Trophoblast cell (in vitro differentiated cells and primary cell): ENCODE measurements around the gene DUOXA2.

Experiments
- DNase-seq, 2 donors: peaks; one replicate each; pipeline ENCODE4 v3.0.0-alpha.2; 2016
- H2AFZ ChIP-seq: 2 replicates; pipeline ENCODE4 v1.6.1; 2013; ENCODE audit warnings: low read length, moderate library complexity, mild to moderate bottlenecking; ENCODE audit not compliant: insufficient read depth, poor library complexity
- H2AK5ac ChIP-seq: 2 replicates; pipeline ENCODE4 v1.6.1; 2013; ENCODE audit warnings: mild to moderate bottlenecking, low read length
- H2BK120ac ChIP-seq: 2 replicates; pipeline ENCODE4 v1.6.1; 2013; ENCODE audit warnings: low read length, mild to moderate bottlenecking, moderate library complexity; ENCODE audit not compliant: insufficient read depth, poor library complexity
- H2BK12ac ChIP-seq: 2 replicates; pipeline ENCODE4 v1.6.1; 2013; ENCODE audit warnings: mild to moderate bottlenecking, low read length, moderate library complexity
- H2BK5ac ChIP-seq: 2 replicates; pipeline ENCODE4 v1.6.1; 2013; ENCODE audit warnings: low read length, low read depth, moderate library complexity, mild to moderate bottlenecking; ENCODE audit not compliant: poor library complexity
- H3K14ac ChIP-seq: 2 replicates; pipeline ENCODE4 v1.6.1; 2013; ENCODE audit warnings: mild to moderate bottlenecking, low read length
- H3K18ac ChIP-seq: 2 replicates; pipeline ENCODE4 v1.6.1; 2013; ENCODE audit warnings: mild to moderate bottlenecking, low read length
- H3K23ac ChIP-seq: 2 replicates; pipeline ENCODE4 v1.6.1; 2013; ENCODE audit warnings: low read length
- H3K27ac ChIP-seq: 2 replicates; pipeline ENCODE4 v1.5.1; 2013; ENCODE audit warnings: low read depth, mild to moderate bottlenecking, inconsistent platforms, low read length, moderate library complexity
- H3K27me3 ChIP-seq: 2 replicates; pipeline ENCODE4 v1.6.1; 2013; ENCODE audit warnings: inconsistent platforms, mild to moderate bottlenecking, low read length, moderate library complexity; ENCODE audit not compliant: insufficient read depth
- H3K36me3 ChIP-seq, 2 experiments: 1 replicate in 1 of 2; 2 replicates in 1 of 2; pipeline ENCODE4 v1.6.1; 2013; ENCODE audit warnings: low read length in 2 of 2, mild to moderate bottlenecking in 2 of 2, moderate library complexity in 1 of 2; ENCODE audit not compliant: insufficient read depth in 2 of 2, control insufficient read depth in 1 of 2
- H3K4ac ChIP-seq: 2 replicates; pipeline ENCODE4 v1.6.1; 2013; ENCODE audit warnings: low read depth, mild to moderate bottlenecking, low read length, moderate library complexity
- H3K4me1 ChIP-seq, 2 experiments: 1 replicate in 1 of 2; 2 replicates in 1 of 2; pipeline ENCODE4 v1.6.1; 2013; ENCODE audit warnings: low read length in 2 of 2, mild to moderate bottlenecking in 2 of 2, moderate library complexity in 1 of 2; ENCODE audit not compliant: insufficient read depth in 2 of 2, control insufficient read depth in 1 of 2
- H3K4me2 ChIP-seq: 2 replicates; pipeline ENCODE4 v1.6.1; 2013; ENCODE audit warnings: inconsistent platforms, mild to moderate bottlenecking, low read length, moderate library complexity
- H3K4me3 ChIP-seq: 2 replicates; pipeline ENCODE4 v1.5.1; 2013; ENCODE audit warnings: mild to moderate bottlenecking, low read depth, low read length, inconsistent platforms
- H3K79me1 ChIP-seq: one replicate; pipeline ENCODE4 v1.6.1; 2013; ENCODE audit warnings: low read length
- H3K79me2 ChIP-seq: 2 replicates; pipeline ENCODE4 v1.6.1; 2013; ENCODE audit warnings: low read length, mild to moderate bottlenecking; ENCODE audit not compliant: control insufficient read depth, insufficient read depth, poor library complexity
- H3K9ac ChIP-seq: 2 replicates; pipeline ENCODE4 v1.6.1; 2013; ENCODE audit warnings: mild to moderate bottlenecking, low read length
- H3K9me3 ChIP-seq: 2 replicates; pipeline ENCODE4 v1.6.1; 2013; ENCODE audit warnings: low read depth, mild to moderate bottlenecking, control low read depth, inconsistent platforms, low read length; ENCODE audit not compliant: insufficient read depth
- H4K12ac ChIP-seq: 2 replicates; pipeline ENCODE4 v1.6.1; 2013; ENCODE audit warnings: low read depth, mild to moderate bottlenecking, low read length, moderate library complexity
- H4K8ac ChIP-seq: 2 replicates; pipeline ENCODE4 v1.6.1; 2013; ENCODE audit warnings: low read depth, mild to moderate bottlenecking, low read length, moderate library complexity
- H4K91ac ChIP-seq: one replicate; pipeline ENCODE4 v1.6.1; 2013; ENCODE audit warnings: low read depth, mild to moderate bottlenecking, low read length, moderate library complexity
- WGBS: extraction: QIAGEN DNeasy Blood & Tissue Kit; methylation state at CpG from one replicate; pipeline ENCODE4 v1.1.7; 2013; ENCODE audit warnings: missing lambda C conversion rate; ENCODE audit not compliant: insufficient read length, insufficient coverage; ENCODE audit errors: extremely low coverage; 5-methylcytosine and 5-hydroxymethylcytosine counted together

The DUOXA2 gene

GRCh38 chr15:45144775-45145174, 30.6 kb downstream of the DUOXA2 start:
- Histone ChIP-seq H3K18ac (no peak overlapping the region), H3K9ac (no peak overlapping the region), H3K79me1 (peaks cover 1% of the 10 kb centered on the region), H3K14ac (no peak overlapping the region), H4K12ac (no peak overlapping the region), H3K4me1 (peaks cover 11 to 18% of the 10 kb centered on the region in 2 experiments), H3K9me3 (no peaks in the 10 kb centered on the region), H3K4ac (no peak overlapping the region), H4K91ac (no peak overlapping the region), H3K4me3 (no peak overlapping the region), H3K4me2 (no peak overlapping the region), H2BK5ac (no peak overlapping the region), H3K23ac (no peak overlapping the region), H3K27ac (no peak overlapping the region), H2AK5ac (no peak overlapping the region), H4K8ac (no peak overlapping the region), H3K36me3 (no peaks in the 10 kb centered on the region), H3K79me2 (no peaks in the 10 kb centered on the region), H2AFZ (no peak overlapping the region), H2BK12ac (no peak overlapping the region), H2BK120ac (no peak overlapping the region), H3K27me3 (no peaks in the 10 kb centered on the region)
- no peak for DNase-seq
- WGBS = no CpG with 5 or more reads among the region's 9 CpGs

- no CpG with 5 or more reads among the region's 4 CpGs for WGBS
Measured at GRCh38 chr15:45146405-45146804, 32.3 kb downstream of the DUOXA2 start.

DNA sequence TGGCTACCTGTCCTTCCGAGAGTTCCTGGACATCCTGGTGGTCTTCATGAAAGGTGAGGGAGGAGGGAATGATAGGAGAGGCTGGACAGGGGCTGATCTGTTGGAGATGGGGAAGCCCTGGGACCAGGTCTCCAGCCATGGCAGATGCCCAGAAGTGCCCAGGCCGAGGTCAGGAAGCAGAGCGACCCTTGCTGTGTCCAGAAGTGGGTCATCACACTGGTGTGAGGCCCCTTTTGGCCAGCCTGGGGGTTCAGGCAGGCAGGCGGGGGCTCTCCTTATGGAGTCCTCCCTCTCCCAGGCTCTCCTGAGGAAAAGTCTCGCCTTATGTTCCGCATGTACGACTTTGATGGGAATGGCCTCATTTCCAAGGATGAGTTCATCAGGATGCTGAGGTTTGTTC, 33.5 kb downstream of the DUOXA2 start:
- no peak overlapping the region for H2BK5ac ChIP-seq
- H3K4me2 ChIP-seq = no peak overlapping the region
- peaks cover 11 to 18% of the 10 kb centered on the region in 2 experiments for H3K4me1 ChIP-seq
- no peak overlapping the region for H2BK120ac ChIP-seq
- no peak overlapping the region for H4K8ac ChIP-seq
- no peaks in the 10 kb centered on the region for H3K27me3 ChIP-seq
- no peaks in the 10 kb centered on the region for H3K36me3 ChIP-seq
- H3K79me2 ChIP-seq = no peaks in the 10 kb centered on the region
- H3K9ac ChIP-seq = no peak overlapping the region
- no CpG with 5 or more reads among the region's 7 CpGs for WGBS
- H3K4ac ChIP-seq = no peak overlapping the region
- no peak overlapping the region for H4K12ac ChIP-seq
- H3K18ac ChIP-seq = no peak overlapping the region
- no peak overlapping the region for H2AFZ ChIP-seq
- no peaks in the 10 kb centered on the region for H3K79me1 ChIP-seq
- no peak overlapping the region for H3K23ac ChIP-seq
- no peak overlapping the region for H3K27ac ChIP-seq
- no peak overlapping the region for H3K14ac ChIP-seq
- DNase-seq = no peak
- H3K9me3 ChIP-seq = no peaks in the 10 kb centered on the region
- no peak overlapping the region for H4K91ac ChIP-seq
- no peak overlapping the region for H3K4me3 ChIP-seq
- no peak overlapping the region for H2BK12ac ChIP-seq
- no peak overlapping the region for H2AK5ac ChIP-seq

More at GRCh38 chr15:45146405-45146804, 32.3 kb downstream of the DUOXA2 start:
- Histone ChIP-seq H3K4me2 (no peak overlapping the region), H3K27me3 (no peaks in the 10 kb centered on the region), H3K18ac (no peak overlapping the region), H3K79me1 (no peaks in the 10 kb centered on the region), H3K23ac (no peak overlapping the region), H3K4me1 (peaks cover 11 to 18% of the 10 kb centered on the region in 2 experiments), H2BK120ac (no peak overlapping the region), H3K14ac (no peak overlapping the region), H2BK5ac (no peak overlapping the region), H3K4me3 (no peak overlapping the region), H2AFZ (no peak overlapping the region), H3K9ac (no peak overlapping the region), H2BK12ac (no peak overlapping the region), H3K36me3 (no peaks in the 10 kb centered on the region), H3K79me2 (no peaks in the 10 kb centered on the region), H3K9me3 (no peaks in the 10 kb centered on the region), H4K91ac (no peak overlapping the region), H3K27ac (no peak overlapping the region), H4K8ac (no peak overlapping the region), H4K12ac (no peak overlapping the region), H2AK5ac (no peak overlapping the region), H3K4ac (no peak overlapping the region)
- peak; percentile 3 to 23 for DNase-seq

GRCh38 chr15:45148076-45149059, 34.2 kb downstream of the DUOXA2 start:
- no peak overlapping the region for H4K91ac ChIP-seq
- no peak overlapping the region for H2AK5ac ChIP-seq
- no peak overlapping the region for H3K4ac ChIP-seq
- H3K4me2 ChIP-seq = no peak overlapping the region
- peak overlapping the region; percentile 3 for H2BK5ac ChIP-seq
- H3K18ac ChIP-seq = no peak overlapping the region
- no peak overlapping the region for H3K23ac ChIP-seq
- H2BK12ac ChIP-seq = no peak overlapping the region
- no peaks in the 10 kb centered on the region for H3K79me2 ChIP-seq
- H3K14ac ChIP-seq = no peak overlapping the region
- no CpG with 5 or more reads among the region's 12 CpGs for WGBS
- H3K9ac ChIP-seq = no peak overlapping the region
- H3K27me3 ChIP-seq = no peaks in the 10 kb centered on the region
- H3K27ac ChIP-seq = no peak overlapping the region
- no peaks in the 10 kb centered on the region for H3K36me3 ChIP-seq
- no peaks in the 10 kb centered on the region for H3K79me1 ChIP-seq
- no peak overlapping the region for H4K8ac ChIP-seq
- no peak for DNase-seq
- H2BK120ac ChIP-seq = no peak overlapping the region
- no peak overlapping the region for H3K4me3 ChIP-seq
- no peak overlapping the region for H2AFZ ChIP-seq
- no peak overlapping the region for H4K12ac ChIP-seq
- peaks cover 11 to 18% of the 10 kb centered on the region in 2 experiments for H3K4me1 ChIP-seq
- no peaks in the 10 kb centered on the region for H3K9me3 ChIP-seq
